Stimulated activated CD8-positive, alpha-beta memory T cell treated with anti-CD3 and anti-CD28 coated beads, Interleukin-7, amount 100 ng/mL, for 1 hour (primary cell): ENCODE measurements around the gene TBC1D1.

Source experiments
- DNase-seq, 2 donors: peaks; one replicate each; pipeline ENCODE4 v3.0.0-alpha.2; 2020; ENCODE audit warnings: low read depth in 2 of 2

Gene TBC1D1

DNA sequence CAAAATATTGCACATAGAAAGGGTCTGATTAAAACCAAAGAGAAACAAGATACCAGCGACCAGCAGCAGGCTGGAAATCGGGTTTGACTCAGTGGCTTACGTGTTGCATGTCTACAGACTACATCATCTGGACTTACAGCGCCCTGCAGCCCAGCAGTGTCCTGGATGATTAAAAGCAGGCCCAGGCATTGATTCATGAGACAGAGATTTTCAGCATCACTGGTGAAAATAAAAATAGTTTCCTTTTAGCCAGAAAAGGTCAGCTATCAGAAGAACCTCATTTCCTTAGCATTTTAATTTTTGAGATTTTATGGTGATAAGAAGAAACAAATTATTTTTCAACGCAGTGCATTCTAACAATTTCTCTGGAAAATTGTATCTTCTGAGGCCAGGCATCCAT is 259.9 kb downstream of the TBC1D1 start:
- no peak for DNase-seq

DNA sequence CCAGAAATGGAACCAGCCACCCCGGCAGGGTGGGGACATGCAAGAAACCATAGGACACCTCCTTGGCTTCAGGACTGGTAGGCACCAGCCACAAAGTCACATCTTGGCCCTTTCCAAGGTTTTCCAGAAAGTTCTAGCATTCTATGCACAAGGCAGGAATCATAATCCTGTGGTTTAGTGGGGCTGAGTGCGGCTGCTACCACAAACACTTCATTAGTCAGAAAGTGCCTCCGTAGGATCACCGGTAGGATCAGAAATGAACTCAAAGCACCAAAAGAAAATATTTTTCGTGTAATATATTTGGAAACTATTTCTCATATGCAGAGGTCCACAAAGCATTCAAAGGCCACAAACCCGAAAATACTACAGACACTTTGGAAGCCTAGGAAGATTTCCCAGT is 261.0 kb downstream of the TBC1D1 start:
- DNase-seq = no peak

- DNase-seq = no peak
These were observed 261.4 kb downstream of the TBC1D1 start for GRCh38 chr4:38152305-38152704.

GRCh38 chr4:38152721-38153386 is 262.0 kb downstream of the TBC1D1 start:
- no peak for DNase-seq

GRCh38 chr4:38153387-38153760 is 262.5 kb downstream of the TBC1D1 start:
- no peak for DNase-seq

DNA sequence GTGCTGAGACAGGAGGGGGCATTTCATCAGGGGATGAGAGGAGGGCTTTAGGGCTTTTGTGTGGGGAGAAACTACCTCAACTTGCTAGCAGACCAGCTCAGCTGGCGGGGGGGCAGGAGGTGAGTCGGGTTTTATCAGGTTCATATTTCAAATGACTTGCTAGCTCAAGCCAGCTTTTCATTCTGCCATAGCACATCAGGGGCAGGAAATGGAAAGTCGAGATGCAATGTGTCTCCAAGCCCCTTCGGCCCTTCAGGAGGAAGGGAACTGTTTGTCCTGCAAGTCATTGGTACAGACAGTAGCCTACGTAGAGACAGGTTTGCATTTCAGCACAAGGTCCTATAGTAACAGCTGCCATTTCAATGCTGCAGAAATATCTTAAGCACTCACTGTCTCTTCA is 263.4 kb downstream of the TBC1D1 start:
- DNase-seq = no peak

- no peak for DNase-seq
These were observed 264.1 kb downstream of the TBC1D1 start for GRCh38 chr4:38154681-38155588.

DNA sequence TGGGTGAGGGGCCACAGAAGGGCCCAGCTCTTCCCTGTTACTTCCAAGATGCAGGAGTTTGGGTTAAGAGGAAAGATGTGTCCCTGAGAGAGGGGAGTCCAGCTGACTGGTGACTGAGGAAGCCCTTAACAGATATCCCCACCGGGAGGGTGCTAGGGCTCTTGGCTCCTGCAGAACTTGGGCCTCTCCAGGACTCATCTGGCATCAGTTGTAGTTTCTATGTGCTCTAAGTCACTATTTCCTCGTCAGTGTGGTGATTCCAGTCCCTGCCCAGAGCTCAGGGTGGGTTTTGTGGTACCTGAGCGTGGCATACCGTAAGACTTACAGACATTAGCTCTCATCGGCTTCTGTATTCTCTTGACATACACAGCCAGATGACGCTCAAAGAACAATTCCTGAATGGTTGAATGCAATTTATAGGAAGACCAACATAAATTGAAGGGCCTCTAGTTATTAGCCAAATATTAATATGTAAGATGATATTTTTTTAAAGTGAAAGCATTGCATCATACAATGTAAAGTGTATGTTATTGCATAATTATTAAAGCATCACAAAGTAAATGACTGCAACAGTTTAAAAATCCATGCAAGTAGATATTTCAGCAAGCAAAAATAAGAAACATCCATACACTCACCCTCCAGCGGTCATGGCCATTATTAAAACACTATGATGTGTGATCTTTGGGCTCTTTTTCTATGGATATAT is 264.9 kb downstream of the TBC1D1 start:
- no peak for DNase-seq

DNA sequence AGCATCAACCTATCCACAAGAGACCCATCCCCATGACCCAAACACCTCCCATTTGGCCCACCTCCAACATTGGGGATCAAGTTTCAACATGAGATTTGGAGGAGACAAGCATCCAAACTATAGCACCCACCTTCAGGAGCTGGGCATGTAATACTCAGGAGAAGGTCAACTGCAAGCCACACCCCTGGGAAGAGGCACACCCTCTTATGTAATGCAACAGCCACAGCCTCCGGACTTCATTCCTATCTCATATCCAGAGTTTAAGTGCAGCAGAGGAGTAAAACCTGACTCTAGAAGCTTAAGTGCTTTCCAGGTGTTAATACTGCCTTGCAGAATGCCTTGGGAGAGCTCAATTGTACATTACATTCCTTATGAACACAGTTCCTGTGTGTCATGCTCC is 266.7 kb downstream of the TBC1D1 start:
- DNase-seq = no peak

DNA sequence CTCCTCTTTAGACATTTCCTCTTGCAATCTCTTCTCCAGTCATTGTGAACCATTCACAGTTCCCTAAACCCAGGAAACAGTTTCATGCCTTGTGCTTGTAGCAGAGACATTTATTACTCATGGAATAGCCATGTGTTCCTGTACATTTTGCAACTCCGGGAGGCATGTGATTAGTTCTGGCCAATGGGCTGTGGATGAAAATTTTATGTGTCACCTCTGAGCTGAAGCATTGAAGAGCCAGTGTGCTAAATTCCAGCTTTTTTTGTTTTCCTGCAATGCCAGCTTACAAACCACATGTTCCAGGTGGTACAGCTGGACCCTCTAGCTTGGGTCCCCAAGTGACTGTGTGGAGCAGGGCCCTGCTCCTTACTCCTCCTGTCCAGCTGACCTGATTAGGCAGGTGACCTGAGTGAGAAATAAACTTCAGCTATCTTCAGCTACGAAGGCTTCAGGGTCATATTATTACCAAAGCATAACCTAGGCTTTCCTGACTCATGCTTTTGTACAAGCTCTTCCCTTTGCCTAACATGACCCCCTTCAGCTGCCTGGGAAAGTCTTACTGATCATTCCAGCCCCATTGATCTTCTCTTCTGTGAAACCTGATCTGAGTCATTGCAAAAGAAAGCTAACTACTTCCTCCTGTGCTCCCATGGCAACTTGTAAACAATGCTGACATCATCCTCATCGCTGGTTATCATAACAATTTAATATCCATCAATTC is 269.8 kb downstream of the TBC1D1 start:
- DNase-seq = no peak

DNA sequence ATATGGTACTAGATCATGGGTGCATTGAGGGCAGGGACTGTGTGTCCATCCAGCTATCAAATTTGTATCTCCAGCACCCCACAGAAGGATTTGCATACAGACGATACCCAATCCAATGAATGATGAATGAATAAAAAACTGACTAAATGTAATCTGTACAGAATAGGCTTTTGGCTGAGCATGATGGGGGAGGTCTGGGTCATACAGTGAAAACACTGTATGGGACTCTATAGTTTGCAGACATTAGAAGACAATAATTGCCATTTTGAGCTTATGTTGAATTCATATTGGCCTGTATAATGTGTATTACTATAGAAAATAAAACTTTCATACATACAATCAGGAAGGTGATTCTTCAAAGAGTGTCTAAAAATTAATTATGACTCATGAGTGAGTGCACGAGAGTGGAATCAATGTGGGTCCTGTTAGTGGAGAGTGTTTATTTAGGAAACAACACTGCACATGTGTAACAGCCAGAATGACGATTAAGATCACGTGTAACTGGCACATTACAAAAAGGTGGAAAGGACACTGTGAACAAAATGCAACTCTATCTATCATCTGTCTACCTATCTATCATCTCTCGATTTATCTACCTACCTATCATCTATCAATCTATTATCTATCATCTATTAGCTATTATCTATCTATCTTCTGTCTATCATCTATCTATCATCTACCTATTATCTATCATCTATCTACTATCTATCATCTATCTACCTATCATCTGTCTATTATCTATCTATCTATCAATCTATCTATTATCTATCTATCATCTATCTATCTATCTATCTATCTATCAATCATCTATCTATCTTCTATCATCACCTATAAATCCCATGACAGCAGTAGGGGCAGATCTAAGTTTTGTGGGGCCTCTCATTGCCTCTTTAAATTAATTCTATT is 270.6 kb downstream of the TBC1D1 start:
- no peak for DNase-seq

- DNase-seq = no peak
These were observed 271.4 kb downstream of the TBC1D1 start for GRCh38 chr4:38162240-38162784.

DNA sequence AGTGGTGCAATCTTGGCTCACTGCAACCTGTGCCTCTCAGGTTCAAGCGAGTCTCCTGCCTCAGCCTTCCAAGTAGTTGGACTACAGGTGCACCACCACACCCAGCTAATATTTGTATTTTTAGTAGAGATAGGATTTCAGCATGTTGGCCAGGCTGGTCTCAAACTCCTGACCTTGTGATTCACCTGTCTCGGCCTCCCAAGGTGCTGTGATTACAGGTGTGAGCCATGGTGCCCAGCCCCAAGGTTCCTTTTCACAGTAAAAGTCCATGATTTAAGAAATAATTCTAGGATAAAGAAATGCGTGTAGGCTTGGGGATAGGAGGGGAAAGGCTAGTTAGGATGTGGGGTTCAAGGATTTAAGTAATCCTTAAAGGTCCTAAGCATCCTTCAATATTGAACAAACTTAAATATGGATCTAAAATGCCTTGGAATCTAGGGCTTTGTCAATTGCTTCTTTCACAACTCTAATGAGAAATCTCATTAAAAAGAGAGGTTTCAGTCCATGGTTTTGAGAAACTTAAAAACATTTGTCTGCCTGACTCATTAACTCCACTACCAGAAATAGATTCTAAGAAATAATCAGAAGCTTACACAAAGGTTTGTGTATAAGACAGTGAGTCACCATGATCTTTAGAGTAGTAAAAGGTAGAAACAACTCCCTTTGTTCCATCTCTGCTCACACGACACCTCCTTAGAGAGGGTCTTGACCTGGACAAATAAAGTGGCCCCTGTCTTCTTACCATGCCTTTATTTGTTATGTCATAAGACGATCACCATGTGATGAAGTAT is 272.5 kb downstream of the TBC1D1 start:
- DNase-seq = no peak

- DNase-seq = no peak
These were observed 273.5 kb downstream of the TBC1D1 start for GRCh38 chr4:38164346-38164745.

- DNase-seq = no peak
These were observed 275.2 kb downstream of the TBC1D1 start for GRCh38 chr4:38166082-38166481.

- DNase-seq = no peak
These were observed 275.9 kb downstream of the TBC1D1 start for GRCh38 chr4:38166768-38167167.

DNA sequence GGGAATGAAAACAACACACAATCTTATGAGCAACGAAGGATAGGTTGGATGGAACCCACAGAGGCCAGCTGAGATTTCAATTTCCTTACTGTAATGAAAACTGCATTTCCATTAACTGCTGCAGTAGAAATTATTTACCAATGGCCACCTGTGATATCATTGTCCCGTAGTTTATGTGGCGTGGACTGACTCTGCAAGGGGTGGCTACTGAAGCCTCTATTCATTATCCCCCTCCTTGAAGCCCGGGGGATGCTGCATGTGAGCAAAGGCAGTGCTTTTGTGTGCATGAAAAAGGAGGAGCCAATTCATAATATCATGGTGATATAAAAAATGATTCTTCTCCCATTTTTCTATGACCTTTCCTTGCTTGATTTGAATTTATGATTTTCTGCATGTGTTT is 277.1 kb downstream of the TBC1D1 start:
- DNase-seq = no peak

DNA sequence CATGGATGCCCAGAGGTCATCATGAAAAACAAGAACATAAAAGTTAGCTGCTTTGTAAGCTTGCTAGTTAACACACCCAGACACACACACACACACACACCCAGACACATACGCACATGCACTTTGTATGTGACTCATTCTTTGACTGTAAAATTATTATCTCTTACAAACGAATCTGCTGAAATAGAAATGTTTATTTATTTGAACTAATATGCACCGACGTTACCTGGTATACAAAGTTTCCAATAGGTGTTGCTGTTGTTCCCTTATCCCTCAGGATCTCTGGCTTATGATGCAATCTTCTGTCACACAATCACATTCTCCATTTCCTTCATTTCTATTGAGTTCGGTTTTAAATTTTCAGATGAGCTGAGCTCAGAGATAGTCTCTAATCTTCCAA is 278.6 kb downstream of the TBC1D1 start:
- no peak for DNase-seq

DNA sequence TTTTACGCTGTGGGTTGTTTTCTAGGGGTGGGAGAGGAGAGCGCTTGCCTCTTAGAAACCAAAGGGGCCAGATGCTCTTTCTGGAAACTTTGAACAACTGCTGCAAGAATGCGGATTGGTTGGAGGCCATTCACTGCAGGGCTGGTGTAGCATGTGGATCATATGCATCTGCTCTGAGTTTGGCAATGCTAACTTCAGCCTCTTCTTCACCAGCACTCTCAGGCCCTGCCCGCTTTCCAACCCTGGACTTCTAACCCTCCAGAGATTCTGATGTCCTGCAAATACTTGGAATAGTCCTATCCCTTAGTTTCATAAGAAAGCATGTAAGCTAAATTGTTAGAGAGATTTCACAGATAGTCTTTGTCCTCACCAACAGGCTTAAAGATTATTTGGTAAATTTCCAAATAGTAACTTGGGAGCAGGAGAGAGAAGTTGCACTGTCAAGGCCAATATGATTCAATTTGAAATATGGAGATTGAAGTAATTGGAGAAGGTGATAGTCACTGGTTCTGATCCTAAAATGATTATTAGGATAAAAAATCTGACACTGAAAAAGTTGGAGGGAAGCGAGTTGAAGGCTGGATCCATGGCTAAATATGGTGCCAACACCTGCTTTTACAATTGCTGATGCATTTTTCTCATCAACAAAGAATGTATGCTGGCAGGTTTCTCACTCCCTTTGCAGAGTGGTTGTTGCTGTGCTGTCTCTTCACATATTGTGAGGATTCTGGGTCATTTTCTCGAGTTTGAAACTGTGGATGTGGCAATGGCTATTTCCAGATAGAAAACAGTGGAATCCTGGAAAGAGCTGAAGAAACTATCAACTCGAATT is 279.7 kb downstream of the TBC1D1 start:
- DNase-seq = no peak
